HEK293T (cell line): Measurements from ENCODE around the gene RNU6-7.

Experiments
- ARNT ChIP-seq: fragments of 450-650 bp; IDR thresholded peaks from 2 replicates; pipeline ENCODE4 v1.6.1; 2017; ENCODE audit warnings: mild to moderate bottlenecking
- BHLHE40 ChIP-seq: fragments of 450-650 bp; IDR thresholded peaks from 2 replicates; pipeline ENCODE4 v1.6.1; 2016; ENCODE audit warnings: mild to moderate bottlenecking, moderate library complexity, borderline replicate concordance
- CTBP1 ChIP-seq: fragments of 450-650 bp; IDR thresholded peaks from 2 replicates; pipeline ENCODE4 v1.6.1; 2016; ENCODE audit warnings: borderline replicate concordance
- ELF4 ChIP-seq: fragments of 450-650 bp; IDR thresholded peaks from 2 replicates; pipeline ENCODE4 v1.6.1; 2017; ENCODE audit warnings: antibody characterized with exemption
- FOXA1 ChIP-seq: fragments of 450-650 bp; IDR thresholded peaks from 2 replicates; pipeline ENCODE4 v1.6.1; 2016; ENCODE audit warnings: mild to moderate bottlenecking
- FOXK2 ChIP-seq: fragments of 450-650 bp; IDR thresholded peaks from 2 replicates; pipeline ENCODE4 v1.6.1; 2016; ENCODE audit warnings: mild to moderate bottlenecking
- FOXM1 ChIP-seq: fragments of 450-650 bp; IDR thresholded peaks from 2 replicates; pipeline ENCODE4 v1.6.1; 2017; ENCODE audit warnings: mild to moderate bottlenecking, borderline replicate concordance
- HDGF ChIP-seq: fragments of 450-650 bp; IDR thresholded peaks from 2 replicates; pipeline ENCODE4 v1.6.1; 2017; ENCODE audit warnings: antibody characterized with exemption, borderline replicate concordance
- NFRKB ChIP-seq: fragments of 450-650 bp; IDR thresholded peaks from 2 replicates; pipeline ENCODE4 v1.6.1; 2016; ENCODE audit warnings: mild to moderate bottlenecking, moderate library complexity
- SP1 ChIP-seq: fragments of 450-650 bp; IDR thresholded peaks from 2 replicates; pipeline ENCODE4 v1.6.1; 2017
- SUZ12 ChIP-seq: fragments of 450-650 bp; IDR thresholded peaks from 2 replicates; pipeline ENCODE4 v1.6.1; 2016; ENCODE audit warnings: mild to moderate bottlenecking
- TARDBP ChIP-seq: fragments of 450-650 bp; IDR thresholded peaks from 2 replicates; pipeline ENCODE4 v1.6.1; 2016

- TF ChIP-seq FOXK2: no peak
- TF ChIP-seq TARDBP: no peak
- TF ChIP-seq ELF4: no peak
- TF ChIP-seq FOXA1: no peak
- no peak for TF ChIP-seq NFRKB
- no peak for TF ChIP-seq ARNT
- no peak for TF ChIP-seq FOXM1
- no peak for TF ChIP-seq HDGF
- TF ChIP-seq CTBP1: no peak
- TF ChIP-seq SP1: no peak
- TF ChIP-seq BHLHE40: no peak
- no peak for TF ChIP-seq SUZ12
Observed at GRCh38 chr14:32225378-32225920, 23.6 kb downstream of the RNU6-7 start.
